Measurements from ENCODE around the gene CHDH. TPM values are rescaled to one million over a fixed set of nuclear protein-coding genes. Genes with fewer than 3 reads are reported as not detected.

CHDH gene
- total RNA-seq, 1 experiment from 2014 or later, result 5.6 TPM

DNA sequence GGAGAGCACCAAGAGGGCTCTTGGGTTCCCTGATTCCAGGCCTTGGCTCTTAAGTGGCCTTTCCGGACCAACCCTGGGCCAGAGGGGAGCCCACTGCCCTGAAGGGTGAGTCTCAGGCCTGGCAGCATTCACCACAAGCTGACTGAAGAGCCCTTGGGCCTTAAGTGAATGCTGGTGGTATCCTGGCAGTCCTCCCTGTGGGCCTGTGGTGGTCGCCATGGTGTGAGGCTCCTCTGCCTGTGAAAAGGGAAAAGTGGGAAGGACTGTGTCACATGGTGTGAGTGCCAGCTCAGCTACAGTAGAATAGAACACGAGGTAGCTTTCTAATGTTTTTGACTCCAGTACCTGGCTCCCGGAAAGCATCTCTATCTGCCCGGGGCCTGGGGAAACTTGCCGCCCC, 15.3 kb downstream of the CHDH start:
- DNase-seq (ENCODE audit: low spot score), result no peak
- in situ Hi-C loops (cut with HindIII; ENCODE audit: low sequenced_read_pairs), result no loop called here

DNA sequence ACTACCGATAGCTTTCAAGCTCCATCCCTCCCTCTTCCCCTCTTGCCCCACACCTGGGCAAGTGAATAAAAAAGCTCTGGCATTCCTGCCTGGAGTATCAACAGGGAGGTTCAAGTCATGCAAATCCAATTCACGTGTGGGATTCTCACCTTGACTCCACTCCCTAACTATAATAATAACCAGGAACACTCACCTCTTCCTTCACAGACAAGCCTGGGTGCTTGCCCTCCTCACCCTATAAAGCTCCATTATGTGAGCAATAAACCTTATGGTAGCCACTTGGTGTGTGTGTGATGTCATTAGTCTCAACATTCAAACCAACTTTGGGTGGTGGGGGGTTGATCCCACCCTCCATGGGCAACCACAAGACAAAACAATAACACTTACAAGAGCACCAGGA, 16.6 kb downstream of the CHDH start:
- no peak for DNase-seq (ENCODE audit: low spot score)
- in situ Hi-C loops (cut with HindIII; ENCODE audit: low sequenced_read_pairs), result no loop called here

DNA sequence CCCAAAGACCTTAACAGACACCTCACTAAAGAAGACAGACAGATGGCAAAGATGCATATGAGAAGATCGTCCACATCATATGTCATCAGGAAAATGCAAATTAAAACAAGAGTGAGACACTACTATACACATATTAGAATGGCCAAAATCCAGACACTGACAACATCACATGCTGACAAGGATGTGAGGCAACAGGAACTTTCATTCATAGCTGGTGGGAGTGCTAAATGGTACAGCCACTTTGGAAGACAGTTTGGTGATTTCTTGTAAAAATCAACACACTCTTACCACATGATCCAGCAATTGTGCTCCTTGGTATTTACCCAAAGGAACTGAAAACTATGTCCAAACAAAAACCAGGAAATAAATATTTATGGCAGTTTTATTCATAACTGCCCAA, 17.6 kb downstream of the CHDH start:
- in situ Hi-C loops (cut with HindIII; ENCODE audit: low sequenced_read_pairs), result no loop called here
- no peak for DNase-seq (ENCODE audit: low spot score)

DNA sequence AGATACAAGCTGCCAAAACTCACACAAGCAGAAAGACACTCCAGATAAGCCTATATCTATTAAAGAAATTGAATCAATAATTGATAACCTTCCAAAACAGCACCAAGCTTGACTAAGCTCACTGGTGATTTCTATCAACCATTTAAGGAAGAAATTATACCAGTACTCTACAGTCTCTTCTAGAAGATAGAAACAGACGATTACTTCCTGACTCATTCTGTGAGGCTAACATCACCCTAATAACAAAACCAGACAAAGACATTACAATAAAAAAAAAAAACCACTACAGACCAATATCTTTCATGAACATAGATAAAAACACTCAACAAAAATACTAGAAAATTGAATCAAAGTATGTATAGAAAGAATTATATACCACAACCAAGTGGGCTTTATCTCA, 20.2 kb downstream of the CHDH start:
- no peak for DNase-seq (ENCODE audit: low spot score)
- in situ Hi-C loops (cut with HindIII; ENCODE audit: low sequenced_read_pairs), result no loop called here

DNA sequence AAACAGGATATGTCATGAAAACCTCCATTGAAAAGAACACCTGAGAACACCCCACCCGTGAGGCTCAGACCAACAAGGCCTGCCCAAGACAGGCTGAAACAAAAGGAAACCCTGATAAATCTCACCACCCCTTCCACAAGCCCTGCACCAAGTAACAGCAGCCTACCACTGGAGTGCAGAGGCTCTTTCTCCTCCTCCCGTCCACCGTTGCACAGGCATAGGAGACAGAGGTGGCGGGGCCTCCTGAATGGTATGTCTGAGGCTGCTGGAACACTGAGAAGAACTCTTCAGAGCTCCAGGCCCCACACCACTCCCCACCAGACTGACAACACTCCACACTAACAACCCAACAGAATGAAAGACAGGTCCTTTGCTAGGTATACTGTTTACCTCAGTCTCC, 21.4 kb downstream of the CHDH start:
- in situ Hi-C loops (cut with HindIII; ENCODE audit: low sequenced_read_pairs), result no loop called here
- DNase-seq (ENCODE audit: low spot score), result no peak

DNA sequence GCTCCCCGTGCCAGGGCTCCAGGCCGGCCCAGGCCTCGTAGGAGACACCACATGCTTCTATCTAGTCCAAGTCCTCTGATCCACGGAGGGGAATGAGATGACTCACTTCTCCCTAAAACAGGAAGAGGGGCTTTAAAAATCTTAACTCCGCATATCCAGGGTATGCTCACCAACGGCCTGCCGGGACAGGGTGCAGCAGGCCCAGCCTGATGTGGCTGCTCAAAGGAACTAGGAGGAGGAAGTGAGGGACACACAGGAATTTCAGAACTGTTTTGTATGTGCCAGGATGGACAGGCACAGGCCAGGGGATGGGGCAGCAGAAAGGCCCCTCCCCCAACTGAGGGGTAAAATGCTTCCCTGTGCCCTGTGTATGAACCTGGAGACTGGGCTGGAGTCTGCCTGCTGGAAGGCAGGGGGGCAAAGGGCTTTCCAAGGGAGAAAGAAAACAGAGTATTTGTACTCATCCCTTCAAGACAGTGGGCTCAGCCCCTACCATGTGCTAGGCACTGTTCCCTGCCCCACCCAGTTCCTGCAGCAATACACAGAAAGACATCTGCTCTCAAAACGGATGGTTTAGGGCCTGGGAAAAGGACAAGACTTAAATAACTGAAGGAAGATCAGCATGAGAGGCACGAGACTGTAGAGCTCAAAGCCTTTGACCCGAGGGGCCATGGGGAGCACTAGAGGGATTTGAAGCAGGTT, 22.1 kb downstream of the CHDH start:
- DNase-seq (ENCODE audit: low spot score), result no peak

DNA sequence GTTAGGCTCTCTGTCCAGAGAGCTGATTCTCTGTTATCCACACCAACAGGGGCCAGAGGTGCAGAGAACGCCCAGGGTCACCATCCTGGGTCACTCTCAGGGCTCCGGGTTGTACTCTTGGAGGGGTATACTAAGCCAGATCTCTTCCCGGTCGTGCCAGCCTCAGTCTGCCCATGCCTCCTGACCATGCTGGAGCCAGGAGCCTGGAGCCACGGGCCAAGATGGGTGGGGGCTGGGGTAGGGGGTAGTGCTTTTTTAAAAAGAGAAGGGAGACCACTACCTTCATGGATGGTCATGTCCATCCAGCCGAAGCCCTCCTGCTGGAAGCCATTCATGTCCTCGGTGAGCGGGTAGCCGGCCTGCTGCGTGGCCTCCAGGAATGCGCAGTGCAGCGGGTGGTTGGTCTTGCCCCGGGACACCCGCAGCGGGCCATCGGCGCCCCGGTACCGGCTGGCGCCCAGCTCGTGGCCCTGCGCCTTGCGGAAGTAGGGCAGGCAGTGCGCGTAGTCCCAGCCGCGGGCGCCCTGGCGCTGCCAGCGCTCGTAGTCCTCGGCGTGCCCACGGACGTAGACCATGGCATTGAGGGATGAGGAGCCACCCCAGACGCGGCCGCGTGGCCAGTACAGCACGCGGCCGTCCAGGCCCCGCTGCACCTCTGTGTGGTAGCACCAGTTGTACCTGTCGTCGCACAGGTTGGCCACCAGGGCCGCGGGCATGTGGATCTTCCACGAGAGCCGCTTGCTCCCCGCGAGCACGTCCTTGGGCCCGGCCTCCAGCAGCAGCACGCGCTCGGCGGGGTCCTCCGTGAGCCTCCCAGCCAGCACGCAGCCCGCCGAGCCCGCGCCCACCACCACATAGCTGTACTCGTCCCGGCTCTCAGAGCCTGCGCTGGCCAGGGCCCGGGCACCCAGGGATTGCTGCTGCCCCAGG, 22.9 kb downstream of the CHDH start:
- in situ Hi-C loops (cut with HindIII; ENCODE audit: low sequenced_read_pairs), result no loop called here
- no peak for DNase-seq (ENCODE audit: low spot score)

More for the DNA sequence above, 22.1 kb downstream of the CHDH start:
- in situ Hi-C loops (cut with HindIII; ENCODE audit: low sequenced_read_pairs), result no loop called here

DNA sequence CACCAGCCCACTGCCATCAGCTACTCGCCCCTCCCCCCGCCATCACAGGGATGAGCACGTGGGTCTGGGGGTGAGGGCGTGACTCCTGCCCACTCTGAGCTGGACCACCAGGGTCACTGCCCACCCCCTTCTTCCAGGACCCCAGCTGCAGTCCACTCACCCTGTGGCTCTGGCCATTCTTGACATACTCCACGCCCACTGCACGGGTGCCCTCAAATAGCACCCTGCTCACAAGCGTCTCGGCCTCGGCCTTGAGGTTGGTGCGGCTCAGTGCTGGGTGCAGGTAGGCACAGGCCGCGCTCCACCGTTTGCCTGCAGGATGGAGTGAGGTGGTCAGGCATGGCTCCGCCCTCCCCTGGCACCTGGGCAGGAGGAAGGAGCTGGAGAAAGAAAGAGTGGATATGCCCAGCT, 23.9 kb downstream of the CHDH start:
- DNase-seq (ENCODE audit: low spot score), result no peak
- in situ Hi-C loops (cut with HindIII; ENCODE audit: low sequenced_read_pairs), result no loop called here

DNA sequence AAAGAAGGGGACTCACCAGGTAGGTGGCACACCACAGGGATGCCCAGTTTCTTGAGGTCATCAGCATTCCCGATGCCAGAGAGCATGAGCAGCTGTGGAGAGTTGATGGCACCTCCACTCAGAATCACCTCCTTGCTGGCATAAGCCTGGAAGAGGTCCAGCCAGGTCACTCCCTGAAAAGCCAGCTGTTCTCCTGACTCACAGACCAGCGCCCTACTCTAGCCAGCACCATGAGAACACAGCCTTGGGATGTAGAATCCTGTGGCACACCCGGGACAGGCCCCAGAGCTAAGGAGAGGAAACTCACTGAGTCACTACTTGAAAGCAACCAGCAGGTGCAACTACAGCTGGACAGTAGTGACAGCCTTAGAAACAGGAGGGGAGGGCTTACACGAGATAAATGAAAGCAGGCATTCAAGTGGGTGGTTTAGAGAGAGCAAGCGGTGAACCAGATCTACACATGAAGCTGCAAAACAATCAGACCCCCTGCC, 24.5 kb downstream of the CHDH start:
- in situ Hi-C loops (cut with HindIII; ENCODE audit: low sequenced_read_pairs), result no loop called here
- no peak for DNase-seq (ENCODE audit: low spot score)

DNA sequence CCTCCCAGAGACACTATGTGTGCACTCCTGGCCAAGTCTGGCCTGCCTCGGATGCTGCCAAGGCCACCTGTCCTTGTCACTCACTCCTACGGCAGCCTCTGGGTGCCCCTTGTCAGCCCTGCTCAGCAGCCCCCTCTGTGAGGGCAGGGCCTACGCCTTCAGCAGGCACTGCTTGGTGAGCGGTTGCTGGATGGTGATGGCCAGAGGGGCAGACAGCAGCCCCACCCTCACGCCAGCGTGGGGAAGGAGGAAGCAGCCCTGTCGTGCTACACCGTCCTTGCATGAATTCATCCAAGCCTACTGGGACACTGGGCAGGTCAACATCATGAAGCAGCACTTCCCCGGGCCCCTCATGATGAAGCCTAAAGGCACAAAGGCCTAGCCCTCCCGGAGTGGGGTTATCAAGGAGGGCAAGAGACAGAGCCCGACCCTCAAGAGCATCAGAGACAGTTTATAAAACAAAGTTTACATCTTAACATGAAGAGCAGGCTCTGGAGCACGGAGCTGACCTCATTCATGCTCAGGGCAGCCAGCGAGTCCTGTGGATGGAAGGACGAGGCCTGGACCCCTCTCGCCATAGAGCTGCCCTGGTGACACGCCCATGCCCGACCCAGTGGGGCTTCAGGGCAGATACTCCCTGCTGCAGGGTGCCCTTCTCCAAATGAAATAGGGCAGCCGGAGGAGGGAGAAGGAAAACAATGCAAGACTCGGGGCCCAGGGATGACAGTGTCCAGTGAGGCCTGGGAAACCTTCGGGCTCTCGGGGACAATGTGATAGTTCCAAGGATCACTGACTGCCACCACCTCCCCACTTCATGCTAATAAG, 25.3 kb downstream of the CHDH start:
- DNase-seq (ENCODE audit: low spot score), result peak; percentile 40
- in situ Hi-C loops (cut with HindIII; ENCODE audit: low sequenced_read_pairs), result no loop called here

DNA sequence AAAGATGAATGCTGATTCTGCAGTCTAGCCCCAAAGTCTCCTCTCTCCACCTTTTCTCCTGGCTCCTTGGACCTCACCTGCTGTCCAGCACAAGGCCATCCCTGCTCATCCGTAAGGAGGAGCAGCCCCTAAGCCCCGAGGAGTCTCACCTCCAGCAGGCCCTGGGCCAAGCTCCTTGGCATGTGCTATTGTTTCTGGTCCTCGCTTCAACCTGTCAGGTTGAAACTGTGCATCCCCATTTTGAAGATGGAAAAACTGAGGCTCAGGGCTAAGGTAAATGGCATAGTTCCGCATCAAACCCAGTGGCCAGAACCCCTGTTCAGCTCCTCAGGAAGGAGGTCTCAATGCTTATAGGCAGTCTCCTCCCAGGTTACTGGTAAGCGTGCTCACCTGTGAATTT, 26.1 kb downstream of the CHDH start:
- no peak for DNase-seq (ENCODE audit: low spot score)
- in situ Hi-C loops (cut with HindIII; ENCODE audit: low sequenced_read_pairs), result no loop called here

DNA sequence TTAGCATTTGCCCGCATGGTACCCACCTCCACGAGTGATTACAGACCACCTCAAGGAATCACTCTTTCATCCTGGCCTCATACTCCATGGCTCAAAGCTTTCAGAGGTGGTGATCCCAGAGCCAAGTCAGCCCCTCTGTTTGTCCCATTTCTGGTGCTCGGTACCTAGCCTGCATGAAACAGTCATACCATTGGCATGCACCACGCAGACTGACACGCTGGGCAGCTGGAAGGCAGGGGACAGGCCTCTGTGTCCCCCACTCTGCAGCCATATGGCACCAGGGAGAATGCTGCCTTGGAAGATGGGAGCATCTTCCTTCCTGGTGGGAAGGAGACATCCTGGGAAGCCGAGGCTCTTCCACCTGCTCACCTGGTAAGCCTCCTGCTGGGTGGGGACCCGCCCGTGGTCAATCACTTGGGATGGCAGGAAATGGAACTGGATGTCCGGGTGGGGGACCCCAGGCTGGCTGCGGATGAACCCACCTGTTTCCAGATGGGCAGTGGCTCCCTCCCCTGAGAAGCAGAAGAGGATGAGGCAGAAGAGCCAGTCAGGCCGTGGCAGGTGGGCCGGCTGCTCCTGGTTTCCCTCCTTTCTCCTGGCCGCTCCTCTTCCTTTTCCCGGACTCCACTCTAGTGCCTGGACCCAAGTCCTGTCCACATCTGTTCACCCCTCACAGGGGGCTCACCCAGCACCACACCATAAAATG, 26.9 kb downstream of the CHDH start:
- in situ Hi-C loops (cut with HindIII; ENCODE audit: low sequenced_read_pairs), result no loop called here
- DNase-seq (ENCODE audit: low spot score), result no peak

DNA sequence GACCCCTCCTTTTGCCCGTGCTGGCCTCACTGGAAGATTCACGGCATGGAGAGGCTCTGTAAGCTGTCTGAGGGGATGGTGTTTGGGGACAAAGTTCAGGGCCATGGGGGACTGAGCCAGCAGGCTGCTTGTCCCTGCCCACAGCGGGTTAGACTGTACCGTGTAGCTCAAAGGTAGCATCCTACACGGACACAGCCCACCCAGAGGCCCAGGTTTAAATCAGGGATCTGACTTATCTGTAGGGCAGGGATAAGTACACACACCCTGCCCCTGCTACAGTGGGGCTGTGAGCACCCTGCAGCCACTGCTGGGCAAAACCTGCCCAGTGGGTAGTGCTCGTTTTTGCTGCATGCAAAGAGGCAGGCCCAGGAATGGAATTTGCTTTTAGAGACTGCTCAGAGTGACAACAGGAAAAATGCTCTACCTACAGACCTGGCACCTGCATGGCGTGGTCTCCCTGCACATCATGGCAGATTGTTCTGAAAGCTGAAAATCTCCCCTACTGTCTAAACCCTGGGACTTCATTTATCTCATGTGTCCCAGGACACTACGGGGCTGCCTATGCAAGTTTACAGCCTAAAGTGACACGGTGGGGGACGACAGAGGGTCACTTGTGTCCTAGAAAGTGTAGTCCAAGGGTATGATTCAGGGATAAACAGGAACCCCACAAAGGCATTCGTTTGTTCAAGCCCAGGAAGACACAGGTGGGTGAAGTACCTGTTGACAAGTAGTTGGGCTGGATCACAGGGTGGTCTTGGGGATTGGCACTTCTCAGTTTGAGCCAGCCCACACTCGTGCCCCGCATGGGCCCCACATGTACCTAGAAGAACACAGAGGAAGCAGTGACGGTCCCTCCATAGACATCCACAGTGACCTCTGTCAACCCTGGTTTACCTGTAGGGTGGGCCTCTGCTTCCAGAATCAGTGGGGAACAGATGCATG, 27.7 kb downstream of the CHDH start:
- in situ Hi-C loops (cut with HindIII; ENCODE audit: low sequenced_read_pairs), result no loop called here
- DNase-seq (ENCODE audit: low spot score), result no peak

DNA sequence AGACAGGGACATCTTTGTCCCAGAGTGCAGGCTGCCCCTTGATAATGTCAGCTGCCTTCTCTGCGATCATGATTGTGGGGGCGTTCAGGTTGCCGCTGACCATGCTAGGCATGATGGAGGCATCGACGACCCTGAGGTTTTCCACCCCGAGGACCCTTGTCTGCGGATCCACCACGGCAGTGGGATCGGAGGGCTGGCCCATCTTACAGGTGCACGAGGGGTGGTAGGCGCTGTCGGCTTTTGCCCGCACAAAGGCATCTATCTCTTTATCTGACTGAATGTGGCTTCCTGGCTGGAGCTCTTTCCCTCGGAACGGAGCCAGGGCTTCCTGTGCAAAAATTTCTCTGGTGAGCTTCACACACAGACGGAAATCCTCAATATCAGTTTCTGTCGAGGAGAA, 28.4 kb downstream of the CHDH start:
- DNase-seq (ENCODE audit: low spot score), result no peak
- in situ Hi-C loops (cut with HindIII; ENCODE audit: low sequenced_read_pairs), result no loop called here

DNA sequence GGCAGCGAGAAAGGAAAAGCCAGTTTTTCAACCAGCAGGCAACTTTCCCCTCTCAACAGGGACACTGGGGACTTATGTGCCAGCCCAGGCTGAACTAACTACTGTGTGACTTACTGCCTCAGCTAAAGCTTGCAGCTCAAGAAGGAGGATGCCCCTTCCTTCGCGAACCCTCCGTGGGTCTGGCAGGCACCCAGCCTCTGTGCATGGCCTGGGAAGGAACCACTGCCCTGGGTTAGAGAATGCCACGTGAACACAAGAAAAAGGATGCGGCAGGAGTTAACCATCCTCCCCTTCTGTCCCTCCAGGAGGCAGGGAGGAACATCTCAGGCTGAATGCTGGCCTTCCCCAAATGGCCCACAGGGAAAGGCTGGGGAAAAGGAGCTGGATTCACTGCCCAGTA, 29.0 kb downstream of the CHDH start:
- in situ Hi-C loops (cut with HindIII; ENCODE audit: low sequenced_read_pairs), result no loop called here
- DNase-seq (ENCODE audit: low spot score), result no peak

DNA sequence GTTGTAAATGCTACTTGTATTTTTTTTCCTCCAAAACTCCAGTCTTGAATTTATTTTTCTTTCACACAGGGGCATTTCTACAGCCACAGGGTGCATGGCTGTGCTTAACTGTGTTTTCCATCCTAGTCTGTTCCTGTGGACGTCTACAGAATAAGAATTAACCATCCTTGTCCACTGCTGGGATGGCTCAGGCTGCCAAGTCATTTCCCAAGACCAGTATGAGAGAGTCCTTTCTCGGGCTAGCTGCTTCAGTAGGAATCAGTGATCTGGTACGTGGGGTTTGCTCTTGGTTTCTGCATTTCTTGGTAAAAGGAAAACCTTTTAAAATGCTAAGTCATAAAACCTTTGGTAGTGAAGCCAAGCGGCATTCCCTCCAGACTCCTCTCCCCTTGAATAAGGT, 29.8 kb downstream of the CHDH start:
- DNase-seq (ENCODE audit: low spot score), result peak; percentile 33

DNA sequence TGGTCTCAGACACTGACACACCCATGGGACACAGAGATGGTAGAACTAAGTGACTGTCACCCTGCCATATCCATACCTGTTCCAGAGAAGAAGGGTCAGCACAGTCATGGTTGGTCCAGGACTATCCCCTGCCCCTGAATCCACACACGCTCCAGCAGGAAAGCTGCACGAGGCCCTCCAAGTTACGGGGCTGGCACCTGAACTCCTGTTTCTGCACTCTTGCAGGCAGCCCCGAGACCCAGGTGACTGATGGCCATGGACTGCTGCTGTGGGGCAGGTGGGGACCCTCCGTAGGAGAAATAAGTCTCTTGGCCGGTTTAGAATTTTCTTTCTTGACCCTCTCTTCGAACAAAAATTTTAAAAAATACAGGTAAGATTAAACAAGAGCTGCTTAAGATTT, 30.6 kb downstream of the CHDH start:
- DNase-seq (ENCODE audit: low spot score), result no peak
- in situ Hi-C loops (cut with HindIII; ENCODE audit: low sequenced_read_pairs), result no loop called here

More for the DNA sequence above, 29.8 kb downstream of the CHDH start:
- in situ Hi-C loops (cut with HindIII; ENCODE audit: low sequenced_read_pairs), result no loop called here

DNA sequence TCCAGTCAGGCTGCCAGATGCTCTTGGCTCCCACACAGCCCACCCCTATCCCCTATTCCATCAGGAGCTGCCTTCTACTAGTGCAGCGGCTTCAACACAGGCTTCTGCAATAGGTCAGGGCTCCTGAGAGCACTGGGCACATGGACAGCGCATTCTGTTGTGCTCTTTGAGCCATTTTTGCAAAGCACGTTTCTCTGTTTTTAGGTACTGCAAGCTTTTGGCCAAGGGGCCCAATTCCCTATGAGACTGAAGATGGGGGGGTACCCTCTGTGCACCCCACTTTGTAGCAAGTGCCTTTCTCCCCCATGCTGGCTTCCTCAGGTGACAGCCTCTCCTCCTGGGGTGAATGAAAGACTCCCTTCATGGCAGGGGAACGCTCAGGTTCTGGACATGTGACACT, 31.2 kb downstream of the CHDH start:
- no peak for DNase-seq (ENCODE audit: low spot score)
- in situ Hi-C loops (cut with HindIII; ENCODE audit: low sequenced_read_pairs), result no loop called here

Data from G401 (cell line).